Stimulated activated naive B cell treated with anti-CD40 and anti-IgM and Interleukin-4, amounts not matched to agents 10 μg/mL and 1 μg/mL and 100 μg/mL, for 72 hours (primary cell): Measurements from ENCODE around the gene TGFBR3.
"Not testable (repeated sequence)": the region's sequence is repeated elsewhere in the genome, so short reads cannot be mapped to it uniquely, and the experiment has no call there.

ENCODE experiments used
- ATAC-seq, 2 donors: fragments of 150-1000 bp; cut with Tn5 transposase; replicated peaks; 2 replicates each; pipeline ENCODE4 v1.10.0; 2021; ENCODE audit warnings: moderate library complexity in 1 of 2
- DNase-seq: peaks from one replicate; pipeline ENCODE4 v3.0.0; 2021
- H3K27ac Mint-ChIP-seq: one replicate; pipeline ENCODE4 v1.8.0; 2022; ENCODE audit warnings: mild to moderate bottlenecking, mixed read lengths
- H3K27me3 Mint-ChIP-seq, 2 donors: one replicate each; pipeline ENCODE4 v1.8.0; 2022; ENCODE audit warnings: mixed read lengths in 2 of 2
- H3K36me3 Mint-ChIP-seq, 2 donors: one replicate each; pipeline ENCODE4 v1.8.0; 2022; ENCODE audit warnings: mixed read lengths in 2 of 2, mild to moderate bottlenecking in 1 of 2
- H3K4me1 Mint-ChIP-seq, 2 donors: one replicate each; pipeline ENCODE4 v1.8.0; 2022; ENCODE audit warnings: mixed read lengths in 2 of 2, mild to moderate bottlenecking in 1 of 2
- H3K4me3 Mint-ChIP-seq, 2 donors: one replicate each; pipeline ENCODE4 v1.8.0; 2022; ENCODE audit warnings: mild to moderate bottlenecking in 2 of 2, mixed read lengths in 2 of 2, moderate library complexity in 1 of 2
- H3K9me3 Mint-ChIP-seq, 2 donors: one replicate each; pipeline ENCODE4 v1.8.0; 2022; ENCODE audit warnings: mixed read lengths in 2 of 2, mild to moderate bottlenecking in 1 of 2

Gene TGFBR3

DNA sequence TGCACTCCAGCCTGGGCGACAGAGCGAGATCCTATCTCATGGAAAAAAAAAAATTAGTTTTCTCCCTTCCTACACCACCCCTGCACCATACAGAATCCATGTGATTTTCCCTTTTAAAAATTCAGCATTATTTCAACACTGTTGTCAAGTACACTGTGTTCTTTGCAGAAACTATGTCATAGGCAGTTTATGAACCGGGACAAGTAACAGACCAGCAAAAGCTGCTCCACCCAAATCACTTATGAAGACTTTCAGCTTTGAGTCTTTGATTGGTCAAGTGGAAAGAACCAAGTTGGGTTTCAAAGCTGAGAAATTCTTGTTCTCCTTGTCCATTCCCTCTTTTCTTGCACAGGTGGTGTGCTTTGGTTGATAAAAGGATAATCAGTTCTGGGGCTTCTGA is 212.3 kb downstream of the TGFBR3 start:
- Mint-ChIP-seq H3K27me3 (no peaks in the 10 kb centered on the region), H3K9me3 (no peaks in the 10 kb centered on the region), H3K4me1 (peaks cover 0 to 17% of the 10 kb centered on the region in 2 donors), H3K36me3 (no peaks in the 10 kb centered on the region), H3K4me3 (no peak overlapping the region), H3K27ac (no peak overlapping the region)
- ATAC-seq (no peak), DNase-seq (no peak)

DNA sequence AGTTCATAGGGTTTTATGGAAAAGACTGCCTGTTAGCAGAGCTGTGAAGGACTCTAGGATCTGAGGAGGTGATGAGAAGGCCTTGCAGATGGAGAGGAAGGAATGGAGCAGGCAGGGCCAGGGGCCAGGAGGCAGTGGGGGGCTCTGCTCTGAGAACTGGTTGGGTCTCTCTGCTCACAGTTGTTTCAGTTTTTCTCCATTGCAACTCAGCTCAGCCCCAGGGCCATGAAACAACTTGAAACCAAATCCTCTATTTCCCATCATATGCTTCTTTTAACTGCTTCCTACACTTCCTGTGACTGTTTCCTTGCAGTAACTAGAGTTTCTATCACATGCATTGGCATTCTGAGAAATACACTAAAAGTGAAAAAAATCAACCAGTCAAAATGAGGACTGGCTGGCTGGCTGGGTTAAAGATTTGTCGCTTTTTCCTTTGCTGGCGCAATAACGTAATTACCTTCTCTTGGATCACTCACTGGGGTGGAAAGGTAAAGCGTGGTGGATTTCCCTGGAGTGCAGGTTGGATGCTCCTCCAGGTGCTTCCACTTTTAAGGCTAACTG is 213.3 kb downstream of the TGFBR3 start:
- ATAC-seq (no peak), DNase-seq (no peak)
- H3K4me3 Mint-ChIP-seq, result no peak overlapping the region
- H3K36me3 Mint-ChIP-seq, result no peaks in the 10 kb centered on the region
- no peak overlapping the region for H3K27ac Mint-ChIP-seq
- H3K9me3 Mint-ChIP-seq, result no peaks in the 10 kb centered on the region
- H3K4me1 Mint-ChIP-seq, result peaks cover 2 to 17% of the 10 kb centered on the region in 2 donors
- H3K27me3 Mint-ChIP-seq, result no peaks in the 10 kb centered on the region

DNA sequence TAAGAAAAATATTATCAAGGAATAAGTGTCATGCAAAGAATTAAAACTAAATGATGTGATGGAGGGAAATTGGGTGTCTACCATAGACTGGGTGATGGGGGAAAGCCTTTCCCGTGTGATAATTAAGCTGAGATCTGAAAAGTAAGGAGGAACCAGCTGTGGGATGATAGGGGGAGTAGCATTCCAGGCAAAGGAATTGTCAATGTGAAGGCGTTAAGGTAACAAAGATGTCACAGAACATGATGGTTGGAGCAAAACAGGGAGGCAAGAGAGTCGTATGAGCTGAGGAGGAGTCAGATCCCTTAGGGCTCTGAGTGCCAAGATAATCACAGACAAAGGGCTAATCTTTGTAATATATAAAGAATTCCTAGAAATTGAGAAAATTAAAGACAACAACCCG is 215.2 kb downstream of the TGFBR3 start:
- peaks cover 2 to 17% of the 10 kb centered on the region in 2 donors for H3K4me1 Mint-ChIP-seq
- no peak for ATAC-seq
- no peak overlapping the region for H3K4me3 Mint-ChIP-seq
- no peak overlapping the region for H3K27ac Mint-ChIP-seq
- H3K27me3 Mint-ChIP-seq, result no peaks in the 10 kb centered on the region
- H3K9me3 Mint-ChIP-seq, result no peaks in the 10 kb centered on the region
- H3K36me3 Mint-ChIP-seq, result no peaks in the 10 kb centered on the region
- DNase-seq, result no peak

DNA sequence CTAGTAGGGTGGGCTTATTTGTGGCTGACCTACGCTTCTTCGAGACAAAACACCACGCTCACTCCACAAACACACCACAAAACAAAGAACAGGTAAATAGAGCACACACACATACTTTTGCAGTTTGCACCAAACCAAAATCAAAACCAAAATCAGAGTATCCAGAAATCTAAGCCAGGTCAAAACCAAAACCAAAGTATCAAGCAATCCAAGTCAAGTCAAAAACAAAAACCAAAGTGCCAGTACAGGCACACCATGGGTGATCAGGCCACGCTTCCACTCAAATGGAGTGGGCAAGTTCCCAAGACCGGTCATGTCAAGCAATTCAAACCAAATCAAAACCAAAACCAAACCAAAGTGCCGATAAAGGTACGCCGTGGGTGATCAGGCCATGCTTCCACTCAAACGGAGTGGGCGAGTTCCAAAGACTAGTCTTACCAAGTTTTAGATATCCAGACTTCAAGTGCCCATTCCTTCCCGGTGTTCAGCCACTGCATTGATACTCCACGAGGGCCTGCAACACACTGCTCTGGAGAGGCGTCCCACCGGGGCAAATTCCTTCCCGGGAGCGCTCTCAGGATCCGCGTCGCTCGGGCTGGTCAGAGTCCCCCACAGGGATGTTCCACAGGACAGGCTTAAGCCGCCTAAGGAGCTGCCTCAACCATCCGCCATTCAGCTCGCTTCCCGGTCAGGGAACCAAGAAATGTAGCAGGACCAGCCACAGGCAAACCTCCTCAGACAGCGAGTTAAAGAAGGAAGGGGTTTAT is 216.2 kb downstream of the TGFBR3 start:
- no peak for ATAC-seq
- H3K36me3 Mint-ChIP-seq, result no peaks in the 10 kb centered on the region
- no peak for DNase-seq
- H3K27me3 Mint-ChIP-seq, result no peaks in the 10 kb centered on the region
- H3K27ac Mint-ChIP-seq, result peak overlapping the region; percentile 2
- no peaks in the 10 kb centered on the region for H3K9me3 Mint-ChIP-seq
- peaks cover 2 to 17% of the 10 kb centered on the region in 2 donors for H3K4me1 Mint-ChIP-seq
- H3K4me3 Mint-ChIP-seq, result no peak overlapping the region

DNA sequence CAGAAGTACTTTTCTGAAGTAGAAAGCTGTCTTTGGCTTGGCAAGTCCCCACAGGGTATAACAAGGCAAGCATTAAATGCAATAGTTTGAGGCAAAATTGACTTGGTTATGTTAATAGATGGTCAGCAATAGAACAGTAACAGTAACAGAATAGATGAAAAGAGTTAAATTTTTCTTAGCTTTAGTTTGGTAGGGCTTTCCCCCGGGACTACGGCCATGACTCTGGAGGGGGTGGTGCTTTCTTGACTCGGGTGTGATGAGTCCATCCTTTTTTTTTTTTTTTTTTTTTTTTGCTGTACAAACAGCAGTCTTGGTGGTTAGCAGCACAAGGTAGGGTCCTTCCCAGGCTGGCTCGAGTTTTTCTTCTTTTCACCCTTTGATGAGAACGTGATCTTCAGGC is 219.3 kb downstream of the TGFBR3 start:
- ATAC-seq, H3K9me3 Mint-ChIP-seq, H3K4me3 Mint-ChIP-seq, H3K27ac Mint-ChIP-seq, DNase-seq, H3K27me3 Mint-ChIP-seq, H3K36me3 Mint-ChIP-seq, H3K4me1 Mint-ChIP-seq: not testable (repeated sequence)

GRCh38 chr1:91661121-91661520 is 224.8 kb downstream of the TGFBR3 start:
- no peak overlapping the region for H3K27ac Mint-ChIP-seq
- H3K4me3 Mint-ChIP-seq, result no peak overlapping the region
- no peaks in the 10 kb centered on the region for H3K4me1 Mint-ChIP-seq
- H3K9me3 Mint-ChIP-seq, result peaks cover 10 to 17% of the 10 kb centered on the region in 2 donors
- no peak for ATAC-seq
- DNase-seq, result no peak
- H3K27me3 Mint-ChIP-seq, result no peaks in the 10 kb centered on the region
- H3K36me3 Mint-ChIP-seq, result no peaks in the 10 kb centered on the region

GRCh38 chr1:91660708-91661107 is 225.2 kb downstream of the TGFBR3 start:
- no peaks in the 10 kb centered on the region for H3K27me3 Mint-ChIP-seq
- DNase-seq (no peak), ATAC-seq (no peak)
- H3K4me1 Mint-ChIP-seq, result no peaks in the 10 kb centered on the region
- peaks cover 12 to 17% of the 10 kb centered on the region in 2 donors for H3K9me3 Mint-ChIP-seq
- H3K4me3 Mint-ChIP-seq, result no peak overlapping the region
- no peak overlapping the region for H3K27ac Mint-ChIP-seq
- no peaks in the 10 kb centered on the region for H3K36me3 Mint-ChIP-seq

GRCh38 chr1:91655912-91656449 is 230.0 kb downstream of the TGFBR3 start:
- ATAC-seq (no peak), DNase-seq (no peak)
- Mint-ChIP-seq H3K9me3 (peaks cover 9 to 13% of the 10 kb centered on the region in 2 donors), H3K27ac (no peak overlapping the region), H3K4me1 (peaks cover 7 to 28% of the 10 kb centered on the region in 2 donors), H3K36me3 (peaks cover 0 to 2% of the 10 kb centered on the region in 2 donors), H3K4me3 (no peak overlapping the region), H3K27me3 (no peaks in the 10 kb centered on the region)

- Mint-ChIP-seq H3K9me3 (peaks cover 0 to 4% of the 10 kb centered on the region in 2 donors), H3K27ac (peak overlapping the region; percentile 1), H3K36me3 (peaks cover 0 to 2% of the 10 kb centered on the region in 2 donors), H3K4me3 (no peak overlapping the region), H3K27me3 (no peaks in the 10 kb centered on the region), H3K4me1 (peaks cover 12 to 42% of the 10 kb centered on the region in 2 donors)
- ATAC-seq, result peak; percentile 76 to 86
- no peak for DNase-seq
Measured at GRCh38 chr1:91653183-91653582, 232.8 kb downstream of the TGFBR3 start.

GRCh38 chr1:91651661-91652071 is 234.3 kb downstream of the TGFBR3 start:
- H3K9me3 Mint-ChIP-seq, result peaks cover 0 to 4% of the 10 kb centered on the region in 2 donors
- H3K4me3 Mint-ChIP-seq, result no peak overlapping the region
- H3K27me3 Mint-ChIP-seq, result no peaks in the 10 kb centered on the region
- H3K27ac Mint-ChIP-seq, result no peak overlapping the region
- ATAC-seq (no peak), DNase-seq (no peak)
- peaks cover 12 to 48% of the 10 kb centered on the region in 2 donors for H3K4me1 Mint-ChIP-seq
- H3K36me3 Mint-ChIP-seq, result peaks cover 0 to 2% of the 10 kb centered on the region in 2 donors

- ATAC-seq (no peak), DNase-seq (no peak)
- Mint-ChIP-seq H3K27me3 (no peaks in the 10 kb centered on the region), H3K4me1 (peaks cover 12 to 48% of the 10 kb centered on the region in 2 donors), H3K9me3 (peaks cover 0 to 4% of the 10 kb centered on the region in 2 donors), H3K36me3 (peaks cover 0 to 2% of the 10 kb centered on the region in 2 donors), H3K27ac (no peak overlapping the region), H3K4me3 (no peak overlapping the region)
Measured at GRCh38 chr1:91651243-91651642, 234.7 kb downstream of the TGFBR3 start.

GRCh38 chr1:91650764-91651163 is 235.2 kb downstream of the TGFBR3 start:
- Mint-ChIP-seq H3K4me3 (no peak overlapping the region), H3K27ac (no peak overlapping the region), H3K36me3 (peaks cover 0 to 2% of the 10 kb centered on the region in 2 donors), H3K4me1 (peaks cover 12 to 48% of the 10 kb centered on the region in 2 donors), H3K9me3 (peaks cover 0 to 2% of the 10 kb centered on the region in 2 donors), H3K27me3 (no peaks in the 10 kb centered on the region)
- no peak for DNase-seq
- peak in 1 of 2 donors; percentile 36 for ATAC-seq

- DNase-seq (no peak), ATAC-seq (no peak)
- H3K4me3 Mint-ChIP-seq, result no peak overlapping the region
- H3K4me1 Mint-ChIP-seq, result peaks cover 5 to 21% of the 10 kb centered on the region in 2 donors
- H3K27me3 Mint-ChIP-seq, result peaks cover 0 to 4% of the 10 kb centered on the region in 2 donors
- H3K36me3 Mint-ChIP-seq, result no peaks in the 10 kb centered on the region
- H3K9me3 Mint-ChIP-seq, result no peaks in the 10 kb centered on the region
- H3K27ac Mint-ChIP-seq, result no peak overlapping the region
Measured at GRCh38 chr1:91647061-91647460, 238.9 kb downstream of the TGFBR3 start.

- Mint-ChIP-seq H3K4me1 (peaks cover 2 to 10% of the 10 kb centered on the region in 2 donors), H3K36me3 (peaks cover 0 to 4% of the 10 kb centered on the region in 2 donors), H3K9me3 (peaks cover 2 to 9% of the 10 kb centered on the region in 2 donors), H3K4me3 (no peak overlapping the region), H3K27me3 (peaks cover 5 to 8% of the 10 kb centered on the region in 2 donors), H3K27ac (no peak overlapping the region)
- ATAC-seq (no peak), DNase-seq (no peak)
Measured at GRCh38 chr1:91645031-91645430, 240.9 kb downstream of the TGFBR3 start.

GRCh38 chr1:91643431-91643830 is 242.5 kb downstream of the TGFBR3 start:
- no peak overlapping the region for H3K4me3 Mint-ChIP-seq
- ATAC-seq (no peak), DNase-seq (no peak)
- peaks cover 1 to 8% of the 10 kb centered on the region in 2 donors for H3K36me3 Mint-ChIP-seq
- H3K4me1 Mint-ChIP-seq, result peaks cover 0 to 6% of the 10 kb centered on the region in 2 donors
- H3K27me3 Mint-ChIP-seq, result peaks cover 5 to 8% of the 10 kb centered on the region in 2 donors
- no peak overlapping the region for H3K27ac Mint-ChIP-seq
- H3K9me3 Mint-ChIP-seq, result peaks cover 5 to 9% of the 10 kb centered on the region in 2 donors
